ENCODE data around the gene CDKN2AIPNL.
A peak's percentile ranks its signal among the peaks of the same experiment; 100 is the strongest.

CDKN2AIPNL gene

DNA sequence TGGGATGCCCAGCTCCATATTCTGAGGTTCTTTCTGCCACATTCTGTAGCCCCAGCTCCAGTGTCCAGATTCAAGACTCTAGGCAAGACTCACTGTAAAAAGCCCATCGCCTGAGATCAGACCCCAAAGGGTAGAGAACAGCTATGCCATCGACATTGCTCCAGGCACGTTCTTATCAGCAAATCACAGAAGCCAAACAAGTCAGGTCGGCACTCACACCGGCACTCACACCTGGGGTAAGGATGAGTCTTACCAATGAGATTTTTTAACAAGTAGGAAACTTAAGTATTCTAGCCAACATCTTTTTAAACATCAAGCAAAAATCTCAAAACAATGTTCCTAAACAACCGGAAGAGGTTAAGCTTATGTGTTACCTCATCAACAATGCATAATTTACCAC, 2.4 kb downstream of the CDKN2AIPNL start:
- POLR2A ChIA-PET, result interaction anchor here (0.6 to 1.0 kb wide), 2 partner anchors 68 to 181 kb away, joined by 3 to 8 read pairs; no protein-coding TSS in a partner anchor
- Histone ChIP-seq H3K4me3 (ENCODE audit: low read depth, low read length) (no peak overlapping the region), H3K36me3 (ENCODE audit: control insufficient read depth in 2 of 2, insufficient read depth in 1 of 2, low read length in 2 of 2) (peaks cover 27 to 36% of the 10 kb centered on the region in 2 experiments), H3K27ac (ENCODE audit: extremely low read depth, low read depth, low read length) (no peak overlapping the region), H3K9me3 (ENCODE audit: control insufficient read depth, insufficient read depth, low read depth, low read length) (no peaks in the 10 kb centered on the region), H3K4me1 (ENCODE audit: control insufficient read depth, insufficient read depth, low read length) (peaks cover 10% of the 10 kb centered on the region)
- CTCF ChIA-PET, result interaction anchor here (0.7 to 1.1 kb wide), 4 partner anchors 114 to 188 kb away, joined by 3 read pairs; no protein-coding TSS in a partner anchor
- TF ChIP-seq, protein P1, sequence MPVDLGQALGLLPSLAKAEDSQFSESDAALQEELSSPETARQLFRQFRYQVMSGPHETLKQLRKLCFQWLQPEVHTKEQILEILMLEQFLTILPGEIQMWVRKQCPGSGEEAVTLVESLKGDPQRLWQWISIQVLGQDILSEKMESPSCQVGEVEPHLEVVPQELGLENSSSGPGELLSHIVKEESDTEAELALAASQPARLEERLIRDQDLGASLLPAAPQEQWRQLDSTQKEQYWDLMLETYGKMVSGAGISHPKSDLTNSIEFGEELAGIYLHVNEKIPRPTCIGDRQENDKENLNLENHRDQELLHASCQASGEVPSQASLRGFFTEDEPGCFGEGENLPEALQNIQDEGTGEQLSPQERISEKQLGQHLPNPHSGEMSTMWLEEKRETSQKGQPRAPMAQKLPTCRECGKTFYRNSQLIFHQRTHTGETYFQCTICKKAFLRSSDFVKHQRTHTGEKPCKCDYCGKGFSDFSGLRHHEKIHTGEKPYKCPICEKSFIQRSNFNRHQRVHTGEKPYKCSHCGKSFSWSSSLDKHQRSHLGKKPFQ (tag by site-specific recombination; IDR thresholded peaks at IDR 0.05), result peak; percentile 76
- TF ChIP-seq GFI1B (tag by site-specific recombination; IDR thresholded peaks at IDR 0.05), result no peak

DNA sequence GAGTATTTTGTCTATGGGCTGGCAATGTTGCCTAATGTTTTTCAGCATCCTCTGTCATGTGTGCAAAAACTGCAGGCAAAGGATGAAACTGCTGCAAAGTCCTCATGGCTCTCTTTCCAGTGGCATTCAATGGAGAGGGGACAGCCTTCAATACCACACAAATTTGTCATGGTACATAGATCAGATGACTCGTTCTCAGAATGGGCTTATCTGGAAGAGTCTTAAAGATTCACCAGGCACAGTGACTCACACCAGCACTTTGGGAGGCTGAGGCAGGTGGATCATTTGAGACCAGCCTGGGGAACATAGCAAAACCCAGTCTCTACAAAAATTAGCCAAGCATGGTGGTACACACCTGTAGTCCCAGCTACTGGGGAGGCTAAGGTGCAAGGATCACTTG, 5.3 kb downstream of the CDKN2AIPNL start:
- H3K27ac ChIP-seq (ENCODE audit: extremely low read depth, low read depth, low read length), result no peak overlapping the region

DNA sequence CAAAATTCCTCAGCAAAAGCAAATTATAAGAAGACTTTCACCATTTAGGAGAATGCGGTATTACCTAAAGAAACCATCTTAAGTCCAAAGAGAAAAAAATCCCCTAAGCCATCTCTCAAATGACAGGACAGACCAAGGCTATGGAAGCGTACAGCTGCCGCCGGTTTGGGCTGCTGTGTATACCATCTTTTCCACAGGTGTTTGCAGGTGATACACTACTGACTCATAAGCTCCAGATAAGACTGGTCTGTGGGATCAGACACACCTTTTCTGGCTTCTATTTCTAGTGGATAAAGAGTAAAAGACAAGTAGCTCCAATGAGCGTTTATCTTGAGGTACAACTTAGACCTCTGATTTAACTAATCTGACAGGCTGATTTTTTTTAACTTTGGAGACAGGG, 7.7 kb downstream of the CDKN2AIPNL start:
- Histone ChIP-seq H3K9me3 (ENCODE audit: control insufficient read depth, insufficient read depth, low read depth, low read length) (no peaks in the 10 kb centered on the region), H3K36me3 (ENCODE audit: control insufficient read depth in 2 of 2, insufficient read depth in 1 of 2, low read length in 2 of 2) (peaks cover 49% of the 10 kb centered on the region in 2 experiments), H3K4me1 (ENCODE audit: control insufficient read depth, insufficient read depth, low read length) (no peaks in the 10 kb centered on the region), H3K4me3 (ENCODE audit: low read depth, low read length) (no peak overlapping the region), H3K27ac (ENCODE audit: extremely low read depth, low read depth, low read length) (no peak overlapping the region)
- ChIA-PET CTCF (interaction anchor here (0.8 to 1.8 kb wide), 2 partner anchors 124 to 185 kb away, joined by 3 to 6 read pairs; no protein-coding TSS in a partner anchor), POLR2A (interaction anchor here (0.6 kb wide), 1 partner anchor 124 kb away, joined by 3 read pairs; no protein-coding TSS in a partner anchor)
- TF ChIP-seq, protein P1 (tag by site-specific recombination; IDR thresholded peaks at IDR 0.05), result no peak
- peak; percentile 36; the same call in 1 of the 2 replicates for TF ChIP-seq SCRT2 (tag by site-specific recombination; IDR thresholded peaks at IDR 0.05)

More for the DNA sequence above, 5.3 kb downstream of the CDKN2AIPNL start:
- POLR2A ChIA-PET, result no interaction called here
- CTCF ChIA-PET, result interaction anchor here (0.6 to 1.2 kb wide), 2 partner anchors 114 to 121 kb away, joined by 3 to 4 read pairs; no protein-coding TSS in a partner anchor
- H3K9me3 ChIP-seq (ENCODE audit: control insufficient read depth, insufficient read depth, low read depth, low read length), result no peaks in the 10 kb centered on the region
- TF ChIP-seq ZBTB17 (tag by site-specific recombination; IDR thresholded peaks at IDR 0.05) (no peak), ZNF366 (tag by site-specific recombination; conservative IDR thresholded peaks at IDR 0.05) (no peak), ZNF23 (tag by site-specific recombination; IDR thresholded peaks at IDR 0.05; ENCODE audit: borderline replicate concordance) (no peak), GFI1B (tag by site-specific recombination; IDR thresholded peaks at IDR 0.05) (no peak), EGR2 (tag by site-specific recombination; IDR thresholded peaks at IDR 0.05; ENCODE audit: low read depth) (no peak), ZNF211 (tag by site-specific recombination; IDR thresholded peaks at IDR 0.05; ENCODE audit: low read depth) (no peak), ZNF501 (tag by site-specific recombination; IDR thresholded peaks at IDR 0.05) (no peak), GLI4 (tag by site-specific recombination; IDR thresholded peaks at IDR 0.05) (no peak), ZNF112 (tag by site-specific recombination; IDR thresholded peaks at IDR 0.05) (no peak), ZSCAN30 (tag by site-specific recombination; IDR thresholded peaks at IDR 0.05) (no peak)
- TF ChIP-seq, protein P2, sequence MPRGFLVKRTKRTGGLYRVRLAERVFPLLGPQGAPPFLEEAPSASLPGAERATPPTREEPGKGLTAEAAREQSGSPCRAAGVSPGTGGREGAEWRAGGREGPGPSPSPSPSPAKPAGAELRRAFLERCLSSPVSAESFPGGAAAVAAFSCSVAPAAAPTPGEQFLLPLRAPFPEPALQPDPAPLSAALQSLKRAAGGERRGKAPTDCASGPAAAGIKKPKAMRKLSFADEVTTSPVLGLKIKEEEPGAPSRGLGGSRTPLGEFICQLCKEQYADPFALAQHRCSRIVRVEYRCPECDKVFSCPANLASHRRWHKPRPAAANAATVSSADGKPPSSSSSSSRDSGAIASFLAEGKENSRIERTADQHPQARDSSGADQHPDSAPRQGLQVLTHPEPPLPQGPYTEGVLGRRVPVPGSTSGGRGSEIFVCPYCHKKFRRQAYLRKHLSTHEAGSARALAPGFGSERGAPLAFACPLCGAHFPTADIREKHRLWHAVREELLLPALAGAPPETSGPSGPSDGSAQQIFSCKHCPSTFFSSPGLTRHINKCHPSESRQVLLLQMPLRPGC (tag by site-specific recombination; IDR thresholded peaks at IDR 0.05), result no peak
- H3K36me3 ChIP-seq (ENCODE audit: control insufficient read depth in 2 of 2, insufficient read depth in 1 of 2, low read length in 2 of 2), result peaks cover 36 to 50% of the 10 kb centered on the region in 2 experiments
- peaks cover 7% of the 10 kb centered on the region; the same call in 1 of the 2 replicates for H3K4me1 ChIP-seq (ENCODE audit: control insufficient read depth, insufficient read depth, low read length)
- H3K4me3 ChIP-seq (ENCODE audit: low read depth, low read length), result no peak overlapping the region

Data from HEK293 (cell line).